Measurements from ENCODE around the gene IL17C.

DNA sequence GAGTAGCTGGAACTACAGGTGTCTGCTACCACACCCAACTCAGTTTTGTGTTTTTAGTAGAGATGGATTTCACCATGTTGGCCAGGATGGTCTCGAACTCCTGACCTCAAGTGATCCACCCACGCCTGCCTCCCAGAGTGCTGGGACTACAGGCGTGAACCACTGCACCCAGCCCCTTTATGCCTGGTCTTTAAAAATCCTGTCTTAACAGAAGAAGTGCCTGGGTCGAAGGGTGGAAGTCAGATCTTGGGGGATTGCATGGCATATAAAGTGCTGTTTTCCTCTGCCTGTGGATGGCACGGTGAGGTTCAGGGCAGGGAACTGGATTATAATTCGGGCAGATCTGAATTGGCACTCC, 37.9 kb upstream of the IL17C start:
- TF ChIP-seq ESRRA (IDR thresholded peaks at IDR 0.05; ENCODE audit: borderline replicate concordance, low read length) (no peak), CHD2 (IDR thresholded peaks at IDR 0.05; ENCODE audit: low read length, partially characterized antibody) (no peak), REST (IDR thresholded peaks at IDR 0.05) (no peak), CTCF (IDR thresholded peaks at IDR 0.05) (no peak), BHLHE40 (IDR thresholded peaks at IDR 0.05; ENCODE audit: low read depth, low read length) (no peak), NPAS2 (CRISPR knock-in tag; IDR thresholded peaks at IDR 0.05; ENCODE audit: borderline replicate concordance) (no peak), POLR2A (IDR thresholded peaks at IDR 0.05; ENCODE audit: low read length) (no peak), KDM1A (IDR thresholded peaks at IDR 0.05; ENCODE audit: low read depth) (no peak), RAD21 (conservative IDR thresholded peaks at IDR 0.05 in 1 of 2, IDR thresholded peaks at IDR 0.05 in 1 of 2) (no peak), SMC3 (IDR thresholded peaks at IDR 0.05) (no peak)
- TF ChIP-seq, protein P1, sequence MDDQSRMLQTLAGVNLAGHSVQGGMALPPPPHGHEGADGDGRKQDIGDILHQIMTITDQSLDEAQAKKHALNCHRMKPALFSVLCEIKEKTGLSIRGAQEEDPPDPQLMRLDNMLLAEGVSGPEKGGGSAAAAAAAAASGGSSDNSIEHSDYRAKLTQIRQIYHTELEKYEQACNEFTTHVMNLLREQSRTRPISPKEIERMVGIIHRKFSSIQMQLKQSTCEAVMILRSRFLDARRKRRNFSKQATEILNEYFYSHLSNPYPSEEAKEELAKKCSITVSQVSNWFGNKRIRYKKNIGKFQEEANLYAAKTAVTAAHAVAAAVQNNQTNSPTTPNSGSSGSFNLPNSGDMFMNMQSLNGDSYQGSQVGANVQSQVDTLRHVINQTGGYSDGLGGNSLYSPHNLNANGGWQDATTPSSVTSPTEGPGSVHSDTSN (IDR thresholded peaks at IDR 0.05), result no peak

Measured in A549 (cell line).